ENCODE measurements around the gene WNT6. TPM values are rescaled to one million over a fixed set of nuclear protein-coding genes. Genes with fewer than 3 reads are reported as not detected.

WNT6 gene
- total RNA-seq, 1 experiment from 2014 or later: 20.3 TPM

GRCh38 chr2:218878926-218879761 is 19.5 kb downstream of the WNT6 start:
- Histone ChIP-seq H3K9me3 (no peaks in the 10 kb centered on the region), H3K4me1 (peaks cover 21% of the 10 kb centered on the region), H3K36me3 (ENCODE audit: control insufficient read depth, insufficient read depth, low read length) (no peaks in the 10 kb centered on the region), H3K27me3 (replicated peaks; ENCODE audit: control insufficient read depth, insufficient read depth, low read length) (no peaks in the 10 kb centered on the region), H3K4me3 (ENCODE audit: low read depth, low read length) (no peak overlapping the region)
- peak in 1 of 2 experiments; percentile 40 for DNase-seq
- TF ChIP-seq CTCF (IDR thresholded peaks at IDR 0.05; ENCODE audit: insufficient read depth in 1 of 2, low read depth in 1 of 2, low read length in 1 of 2, severe bottlenecking in 1 of 2, unreplicated experiment in 1 of 2): no peak
- Mint-ChIP-seq H3K27me3 (ENCODE audit: insufficient read depth, unreplicated experiment) (peaks cover 2% of the 10 kb centered on the region), H3K9me3 (ENCODE audit: unreplicated experiment) (no peaks in the 10 kb centered on the region), H3K36me3 (ENCODE audit: insufficient read depth, unreplicated experiment) (no peaks in the 10 kb centered on the region), H3K27ac (ENCODE audit: unreplicated experiment) (peak overlapping the region; percentile 25), H3K4me1 (ENCODE audit: low read depth, unreplicated experiment) (no peaks in the 10 kb centered on the region), H3K4me3 (ENCODE audit: unreplicated experiment) (no peak overlapping the region)
- intact Hi-C loops (cut with micrococcal nuclease; ENCODE audit: unreplicated experiment): no loop called here
- ChIA-PET POLR2A (interaction anchor here (1.3 kb wide), 1 partner anchor 16 kb away, joined by 5 read pairs; no protein-coding TSS in a partner anchor), CTCF (interaction anchor here (0.6 to 3.3 kb wide), 5 partner anchors 16 to 123 kb away, joined by 3 to 22 read pairs (median 5); no protein-coding TSS in a partner anchor)
- BruUV-seq (replicated peaks): no TSS peak

- DNase-seq: no peak
- H3K36me3 Mint-ChIP-seq (ENCODE audit: insufficient read depth, unreplicated experiment): no peaks in the 10 kb centered on the region
- no peaks in the 10 kb centered on the region for H3K27me3 ChIP-seq (replicated peaks; ENCODE audit: control insufficient read depth, insufficient read depth, low read length)
- CTCF ChIA-PET: interaction anchor here (0.5 to 2.6 kb wide), 4 partner anchors 13 to 135 kb away, joined by 4 to 22 read pairs (median 4); no protein-coding TSS in a partner anchor
- peaks cover 21% of the 10 kb centered on the region for H3K4me1 ChIP-seq
- H3K9me3 ChIP-seq: no peaks in the 10 kb centered on the region
- H3K4me1 Mint-ChIP-seq (ENCODE audit: low read depth, unreplicated experiment): no peaks in the 10 kb centered on the region
- H3K4me3 ChIP-seq (ENCODE audit: low read depth, low read length): peak overlapping the region; percentile 50
- BruUV-seq (replicated peaks): no TSS peak
- H3K36me3 ChIP-seq (ENCODE audit: control insufficient read depth, insufficient read depth, low read length): no peaks in the 10 kb centered on the region
- no peaks in the 10 kb centered on the region for H3K9me3 Mint-ChIP-seq (ENCODE audit: unreplicated experiment)
- peak overlapping the region; percentile 71 for H3K4me3 Mint-ChIP-seq (ENCODE audit: unreplicated experiment)
- intact Hi-C loops (cut with micrococcal nuclease; ENCODE audit: unreplicated experiment): loop anchor here (1.0 kb wide), 1 partner anchor 19 kb away; no protein-coding TSS in a partner anchor
- no peak for TF ChIP-seq CTCF (IDR thresholded peaks at IDR 0.05; ENCODE audit: insufficient read depth in 1 of 2, low read depth in 1 of 2, low read length in 1 of 2, severe bottlenecking in 1 of 2, unreplicated experiment in 1 of 2)
- peak overlapping the region; percentile 25 for H3K27ac Mint-ChIP-seq (ENCODE audit: unreplicated experiment)
- peaks cover 2% of the 10 kb centered on the region for H3K27me3 Mint-ChIP-seq (ENCODE audit: insufficient read depth, unreplicated experiment)
- POLR2A ChIA-PET: interaction anchor here (1.3 kb wide), 1 partner anchor 16 kb away, joined by 5 read pairs; no protein-coding TSS in a partner anchor
Observed at GRCh38 chr2:218879776-218880101, 20.1 kb downstream of the WNT6 start.

- ChIA-PET POLR2A (interaction anchor here (1.3 kb wide), 1 partner anchor 15 kb away, joined by 5 read pairs; no protein-coding TSS in a partner anchor), CTCF (interaction anchor here (0.5 to 2.6 kb wide), 5 partner anchors 13 to 926 kb away, joined by 3 to 22 read pairs (median 4); no protein-coding TSS in a partner anchor)
- Mint-ChIP-seq H3K27ac (ENCODE audit: unreplicated experiment) (peak within 1 kb of the TSS; percentile 25), H3K36me3 (ENCODE audit: insufficient read depth, unreplicated experiment) (no peaks in the 10 kb centered on the region), H3K4me3 (ENCODE audit: unreplicated experiment) (peak within 1 kb of the TSS; percentile 71), H3K27me3 (ENCODE audit: insufficient read depth, unreplicated experiment) (peaks cover 2% of the 10 kb centered on the region), H3K4me1 (ENCODE audit: low read depth, unreplicated experiment) (no peaks in the 10 kb centered on the region), H3K9me3 (ENCODE audit: unreplicated experiment) (no peaks in the 10 kb centered on the region)
- BruUV-seq (replicated peaks): no TSS peak
- intact Hi-C loops (cut with micrococcal nuclease; ENCODE audit: unreplicated experiment): loop anchor here (1.0 kb wide), 1 partner anchor 18 kb away; no protein-coding TSS in a partner anchor
- TF ChIP-seq CTCF (IDR thresholded peaks at IDR 0.05; ENCODE audit: insufficient read depth in 1 of 2, low read depth in 1 of 2, low read length in 1 of 2, severe bottlenecking in 1 of 2, unreplicated experiment in 1 of 2): no peak
- H3K4me3 ChIP-seq (ENCODE audit: low read depth, low read length): peak within 1 kb of the TSS; percentile 50
- H3K27me3 ChIP-seq (replicated peaks; ENCODE audit: control insufficient read depth, insufficient read depth, low read length): no peaks in the 10 kb centered on the region
- peaks cover 21% of the 10 kb centered on the region for H3K4me1 ChIP-seq
- DNase-seq: peak; percentile 65 to 68
- no peaks in the 10 kb centered on the region for H3K9me3 ChIP-seq
- no peaks in the 10 kb centered on the region for H3K36me3 ChIP-seq (ENCODE audit: control insufficient read depth, insufficient read depth, low read length)
Observed at GRCh38 chr2:218880102-218880858, 20.7 kb downstream of the WNT6 start, which contains the start of gene WNT10A. TSS of gene WNT10A (plus strand) at chr2:218880852. CDS start at chr2:218880996, 144 bp downstream.

Measured in Caco-2 (cell line).